ENCODE results near the gene NRDE2. TPM values are rescaled to one million over a fixed set of nuclear protein-coding genes. Genes with fewer than 3 reads are reported as not detected.

NRDE2 gene
- total RNA-seq, 1 donor from 2014 or later: 10.2 TPM

DNA sequence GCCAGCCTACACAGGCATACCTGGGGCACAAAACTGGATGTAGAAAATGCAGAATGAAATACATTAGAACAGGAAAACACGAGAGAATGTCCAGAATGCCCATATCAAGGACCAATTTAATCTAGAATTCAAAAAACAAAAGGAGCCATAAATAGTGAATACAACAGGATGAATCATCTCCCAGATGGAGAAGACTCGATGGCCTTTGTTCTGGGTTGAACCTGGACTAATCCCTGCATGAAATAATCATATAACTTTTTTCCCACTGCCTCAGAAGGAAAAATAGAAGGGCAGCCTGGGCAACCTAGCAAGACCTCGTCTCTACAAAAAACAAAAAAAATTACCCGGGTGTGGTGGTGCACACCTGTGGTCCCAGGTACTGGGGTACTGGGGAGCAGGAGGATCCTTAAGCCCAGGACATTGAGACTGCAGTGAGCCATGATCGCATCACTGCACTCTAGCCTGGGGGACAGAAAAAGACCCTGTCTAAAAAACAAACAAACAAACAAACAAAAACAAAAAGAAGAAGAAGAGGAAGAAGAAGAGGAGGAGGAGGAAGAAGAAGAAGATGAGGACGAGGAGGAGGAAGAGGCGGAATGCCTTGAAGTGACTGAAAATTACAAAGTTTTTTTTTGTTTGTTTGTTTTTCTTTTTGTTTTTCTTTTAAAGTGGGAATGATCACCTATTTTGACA is 30.3 kb upstream of the NRDE2 start:
- Mint-ChIP-seq H3K4me3 (no peak overlapping the region), H3K27ac (no peak overlapping the region), H3K9me3 (no peaks in the 10 kb centered on the region), H3K4me1 (peaks cover 5% of the 10 kb centered on the region), H3K36me3 (no peaks in the 10 kb centered on the region), H3K27me3 (ENCODE audit: insufficient read depth, low read depth) (no peaks in the 10 kb centered on the region)
- Histone ChIP-seq H3K4me1 (no peaks in the 10 kb centered on the region), H3K9me3 (ENCODE audit: low read depth) (no peaks in the 10 kb centered on the region), H3K4me3 (no peak overlapping the region), H4K20me1 (ENCODE audit: low read depth) (no peaks in the 10 kb centered on the region), H3K27me3 (no peaks in the 10 kb centered on the region), H3K79me2 (ENCODE audit: low read depth) (no peaks in the 10 kb centered on the region), H3K36me3 (no peaks in the 10 kb centered on the region), H3K9ac (no peak overlapping the region), H2AFZ (replicated peaks) (no peak overlapping the region), H3K27ac (no peak overlapping the region), H3K4me2 (no peak overlapping the region), H3F3A (ENCODE audit: low read depth) (peaks cover 4% of the 10 kb centered on the region)
- no peak for DNase-seq (ENCODE audit: low spot score)
- TF ChIP-seq EZH2phosphoT487 (IDR thresholded peaks at IDR 0.05): no peak
- TF ChIP-seq, protein P1, sequence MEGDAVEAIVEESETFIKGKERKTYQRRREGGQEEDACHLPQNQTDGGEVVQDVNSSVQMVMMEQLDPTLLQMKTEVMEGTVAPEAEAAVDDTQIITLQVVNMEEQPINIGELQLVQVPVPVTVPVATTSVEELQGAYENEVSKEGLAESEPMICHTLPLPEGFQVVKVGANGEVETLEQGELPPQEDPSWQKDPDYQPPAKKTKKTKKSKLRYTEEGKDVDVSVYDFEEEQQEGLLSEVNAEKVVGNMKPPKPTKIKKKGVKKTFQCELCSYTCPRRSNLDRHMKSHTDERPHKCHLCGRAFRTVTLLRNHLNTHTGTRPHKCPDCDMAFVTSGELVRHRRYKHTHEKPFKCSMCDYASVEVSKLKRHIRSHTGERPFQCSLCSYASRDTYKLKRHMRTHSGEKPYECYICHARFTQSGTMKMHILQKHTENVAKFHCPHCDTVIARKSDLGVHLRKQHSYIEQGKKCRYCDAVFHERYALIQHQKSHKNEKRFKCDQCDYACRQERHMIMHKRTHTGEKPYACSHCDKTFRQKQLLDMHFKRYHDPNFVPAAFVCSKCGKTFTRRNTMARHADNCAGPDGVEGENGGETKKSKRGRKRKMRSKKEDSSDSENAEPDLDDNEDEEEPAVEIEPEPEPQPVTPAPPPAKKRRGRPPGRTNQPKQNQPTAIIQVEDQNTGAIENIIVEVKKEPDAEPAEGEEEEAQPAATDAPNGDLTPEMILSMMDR (IDR thresholded peaks at IDR 0.05): no peak
- TF ChIP-seq EZH2 (IDR thresholded peaks at IDR 0.05): no peak

DNA sequence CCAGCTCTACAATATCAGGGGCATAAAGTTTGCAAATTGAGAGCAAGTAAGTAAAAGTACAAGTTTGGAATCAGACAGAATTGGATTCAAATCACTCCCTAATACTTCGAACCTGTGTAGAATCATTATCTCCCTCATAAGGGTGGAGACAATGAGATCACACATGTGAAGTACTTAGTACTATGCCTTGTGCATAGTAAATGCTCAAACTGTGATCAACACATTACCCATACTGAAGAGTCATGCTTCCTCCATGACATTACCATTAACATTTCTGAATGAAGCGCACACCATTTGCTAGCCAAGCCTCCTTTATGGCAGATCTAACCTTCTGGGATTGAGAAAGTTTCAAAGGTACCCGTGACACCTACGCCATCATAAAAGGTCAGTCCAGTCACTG is 26.6 kb upstream of the NRDE2 start:
- Histone ChIP-seq H3F3A (ENCODE audit: low read depth) (peaks cover 24% of the 10 kb centered on the region), H3K27ac (no peak overlapping the region), H3K4me3 (no peak overlapping the region), H3K79me2 (ENCODE audit: low read depth) (no peaks in the 10 kb centered on the region), H2AFZ (replicated peaks) (no peak overlapping the region), H3K36me3 (no peaks in the 10 kb centered on the region), H3K27me3 (no peaks in the 10 kb centered on the region), H3K4me1 (peaks cover 19% of the 10 kb centered on the region), H3K9me3 (ENCODE audit: low read depth) (no peaks in the 10 kb centered on the region), H3K9ac (no peak overlapping the region), H4K20me1 (ENCODE audit: low read depth) (no peaks in the 10 kb centered on the region), H3K4me2 (no peak overlapping the region)
- Mint-ChIP-seq H3K9me3 (no peaks in the 10 kb centered on the region), H3K36me3 (no peaks in the 10 kb centered on the region), H3K4me3 (no peak overlapping the region), H3K27me3 (ENCODE audit: insufficient read depth, low read depth) (peaks cover 2% of the 10 kb centered on the region), H3K4me1 (peaks cover 13% of the 10 kb centered on the region), H3K27ac (no peak overlapping the region)
- no peak for DNase-seq (ENCODE audit: low spot score)
- TF ChIP-seq, protein P1 (IDR thresholded peaks at IDR 0.05): no peak
- no peak for TF ChIP-seq EZH2phosphoT487 (IDR thresholded peaks at IDR 0.05)
- TF ChIP-seq EZH2 (IDR thresholded peaks at IDR 0.05): no peak

DNA sequence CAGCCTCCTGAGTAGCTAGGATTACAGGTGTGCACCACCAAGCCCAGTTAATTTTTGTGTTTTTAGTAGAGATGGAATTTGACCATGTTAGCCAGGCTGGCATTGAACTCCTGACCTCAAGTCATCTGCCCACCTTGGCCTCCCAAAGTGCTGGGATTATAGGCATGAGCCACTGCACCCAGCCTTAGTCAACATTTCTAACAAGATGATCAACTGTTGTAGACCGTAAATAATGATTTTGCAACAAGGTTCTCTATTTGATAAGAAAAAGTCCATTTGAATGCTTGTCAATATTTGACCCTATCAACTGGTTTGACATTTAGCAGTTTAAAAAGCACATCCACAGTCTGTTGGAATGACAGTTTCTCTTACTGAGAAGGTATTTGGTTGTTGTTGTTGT is 25.2 kb upstream of the NRDE2 start:
- Histone ChIP-seq H3K4me3 (no peak overlapping the region), H3K9ac (no peak overlapping the region), H3K4me1 (peaks cover 19% of the 10 kb centered on the region), H3F3A (ENCODE audit: low read depth) (peaks cover 24% of the 10 kb centered on the region), H3K4me2 (no peak overlapping the region), H3K27ac (no peak overlapping the region), H3K9me3 (ENCODE audit: low read depth) (no peaks in the 10 kb centered on the region), H3K36me3 (no peaks in the 10 kb centered on the region), H3K27me3 (no peaks in the 10 kb centered on the region), H4K20me1 (ENCODE audit: low read depth) (no peaks in the 10 kb centered on the region), H3K79me2 (ENCODE audit: low read depth) (no peaks in the 10 kb centered on the region), H2AFZ (replicated peaks) (no peak overlapping the region)
- H3K36me3 Mint-ChIP-seq: no peaks in the 10 kb centered on the region
- no peak for TF ChIP-seq EZH2 (IDR thresholded peaks at IDR 0.05)
- no peak for TF ChIP-seq EZH2phosphoT487 (IDR thresholded peaks at IDR 0.05)
- TF ChIP-seq, protein P1 (IDR thresholded peaks at IDR 0.05): no peak
- no peak for DNase-seq (ENCODE audit: low spot score)
- no peak overlapping the region for H3K27ac Mint-ChIP-seq
- peaks cover 13% of the 10 kb centered on the region for H3K4me1 Mint-ChIP-seq
- H3K4me3 Mint-ChIP-seq: no peak overlapping the region
- H3K27me3 Mint-ChIP-seq (ENCODE audit: insufficient read depth, low read depth): peaks cover 2% of the 10 kb centered on the region
- no peaks in the 10 kb centered on the region for H3K9me3 Mint-ChIP-seq
